ENCODE results near the gene CEP290.

DNA sequence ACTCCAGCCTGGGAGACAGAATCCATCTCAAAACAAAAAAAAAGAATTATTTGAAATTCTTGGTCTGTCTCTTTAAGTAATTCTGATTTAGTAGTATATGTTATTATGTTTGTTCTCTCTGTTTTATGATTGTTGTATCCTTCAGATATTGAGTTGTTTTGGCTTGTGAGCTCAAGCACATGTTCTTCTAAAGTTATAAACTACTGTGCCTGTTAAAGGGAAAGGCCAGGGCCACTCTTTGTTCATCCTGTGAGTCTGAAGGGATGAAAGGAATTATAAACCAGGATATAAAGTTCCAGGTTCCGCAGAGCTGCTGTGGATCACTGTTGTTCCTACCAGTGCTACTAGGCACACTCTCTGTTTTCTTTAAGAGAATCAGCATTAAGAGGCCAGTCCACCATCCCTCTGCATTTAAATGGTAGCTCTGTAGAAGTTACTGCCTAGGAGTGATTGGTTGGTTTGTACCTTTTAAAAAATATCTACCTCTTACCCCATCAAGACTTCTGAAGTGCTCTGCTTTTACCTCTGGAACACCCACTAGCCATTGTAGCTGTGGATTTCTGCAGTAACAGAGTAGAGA lies 14.3 kb upstream of the CEP290 start:
- TF ChIP-seq, protein P1, sequence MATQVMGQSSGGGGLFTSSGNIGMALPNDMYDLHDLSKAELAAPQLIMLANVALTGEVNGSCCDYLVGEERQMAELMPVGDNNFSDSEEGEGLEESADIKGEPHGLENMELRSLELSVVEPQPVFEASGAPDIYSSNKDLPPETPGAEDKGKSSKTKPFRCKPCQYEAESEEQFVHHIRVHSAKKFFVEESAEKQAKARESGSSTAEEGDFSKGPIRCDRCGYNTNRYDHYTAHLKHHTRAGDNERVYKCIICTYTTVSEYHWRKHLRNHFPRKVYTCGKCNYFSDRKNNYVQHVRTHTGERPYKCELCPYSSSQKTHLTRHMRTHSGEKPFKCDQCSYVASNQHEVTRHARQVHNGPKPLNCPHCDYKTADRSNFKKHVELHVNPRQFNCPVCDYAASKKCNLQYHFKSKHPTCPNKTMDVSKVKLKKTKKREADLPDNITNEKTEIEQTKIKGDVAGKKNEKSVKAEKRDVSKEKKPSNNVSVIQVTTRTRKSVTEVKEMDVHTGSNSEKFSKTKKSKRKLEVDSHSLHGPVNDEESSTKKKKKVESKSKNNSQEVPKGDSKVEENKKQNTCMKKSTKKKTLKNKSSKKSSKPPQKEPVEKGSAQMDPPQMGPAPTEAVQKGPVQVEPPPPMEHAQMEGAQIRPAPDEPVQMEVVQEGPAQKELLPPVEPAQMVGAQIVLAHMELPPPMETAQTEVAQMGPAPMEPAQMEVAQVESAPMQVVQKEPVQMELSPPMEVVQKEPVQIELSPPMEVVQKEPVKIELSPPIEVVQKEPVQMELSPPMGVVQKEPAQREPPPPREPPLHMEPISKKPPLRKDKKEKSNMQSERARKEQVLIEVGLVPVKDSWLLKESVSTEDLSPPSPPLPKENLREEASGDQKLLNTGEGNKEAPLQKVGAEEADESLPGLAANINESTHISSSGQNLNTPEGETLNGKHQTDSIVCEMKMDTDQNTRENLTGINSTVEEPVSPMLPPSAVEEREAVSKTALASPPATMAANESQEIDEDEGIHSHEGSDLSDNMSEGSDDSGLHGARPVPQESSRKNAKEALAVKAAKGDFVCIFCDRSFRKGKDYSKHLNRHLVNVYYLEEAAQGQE (IDR thresholded peaks at IDR 0.05; ENCODE audit: insufficient replicate concordance, low read depth) = no peak
- TF ChIP-seq, protein P2, sequence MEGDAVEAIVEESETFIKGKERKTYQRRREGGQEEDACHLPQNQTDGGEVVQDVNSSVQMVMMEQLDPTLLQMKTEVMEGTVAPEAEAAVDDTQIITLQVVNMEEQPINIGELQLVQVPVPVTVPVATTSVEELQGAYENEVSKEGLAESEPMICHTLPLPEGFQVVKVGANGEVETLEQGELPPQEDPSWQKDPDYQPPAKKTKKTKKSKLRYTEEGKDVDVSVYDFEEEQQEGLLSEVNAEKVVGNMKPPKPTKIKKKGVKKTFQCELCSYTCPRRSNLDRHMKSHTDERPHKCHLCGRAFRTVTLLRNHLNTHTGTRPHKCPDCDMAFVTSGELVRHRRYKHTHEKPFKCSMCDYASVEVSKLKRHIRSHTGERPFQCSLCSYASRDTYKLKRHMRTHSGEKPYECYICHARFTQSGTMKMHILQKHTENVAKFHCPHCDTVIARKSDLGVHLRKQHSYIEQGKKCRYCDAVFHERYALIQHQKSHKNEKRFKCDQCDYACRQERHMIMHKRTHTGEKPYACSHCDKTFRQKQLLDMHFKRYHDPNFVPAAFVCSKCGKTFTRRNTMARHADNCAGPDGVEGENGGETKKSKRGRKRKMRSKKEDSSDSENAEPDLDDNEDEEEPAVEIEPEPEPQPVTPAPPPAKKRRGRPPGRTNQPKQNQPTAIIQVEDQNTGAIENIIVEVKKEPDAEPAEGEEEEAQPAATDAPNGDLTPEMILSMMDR (IDR thresholded peaks at IDR 0.05; ENCODE audit: insufficient read depth, low read length) = no peak
- TF ChIP-seq GABPA (IDR thresholded peaks at IDR 0.05; ENCODE audit: low read depth) = no peak
- TF ChIP-seq POLR2AphosphoS5 (IDR thresholded peaks at IDR 0.05; ENCODE audit: low read depth) = no peak
- no peak for TF ChIP-seq SPI1 (IDR thresholded peaks at IDR 0.05; ENCODE audit: borderline replicate concordance, low read depth)

All from HL-60 (cell line).